Measurements from ENCODE around the gene TSPOAP1. TPM values are rescaled to one million over a fixed set of nuclear protein-coding genes. Genes with fewer than 3 reads are reported as not detected.
A peak's percentile ranks its signal among the peaks of the same experiment; 100 is the strongest.
"Not testable (repeated sequence)": the region's sequence is repeated elsewhere in the genome, so short reads cannot be mapped to it uniquely, and the experiment has no call there.

TSPOAP1 gene
- total RNA-seq, 3 donors from 2014 or later: 2.6 to 42.1 (median 26.9) TPM

DNA sequence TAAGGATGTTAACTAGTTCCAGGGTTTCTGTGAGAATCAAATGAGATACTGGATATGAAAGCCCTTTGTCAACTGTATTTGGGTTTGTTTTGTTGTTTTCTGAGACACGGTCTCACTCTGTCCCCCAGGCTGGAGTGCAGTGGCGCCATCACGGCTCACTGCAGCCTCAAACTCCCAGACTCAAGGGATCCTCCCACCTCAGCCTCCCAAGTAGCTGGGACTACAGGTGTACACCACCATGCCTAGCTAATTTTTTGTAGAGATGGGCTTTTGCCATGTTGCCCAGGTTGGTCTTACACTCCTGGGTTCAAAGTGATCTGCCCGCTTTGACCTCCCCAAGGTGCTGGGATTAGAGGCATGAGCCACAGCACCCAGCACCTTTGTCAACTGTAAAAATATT, 14.5 kb upstream of the TSPOAP1 start:
- H3K27me3 ChIP-seq: no peaks in the 10 kb centered on the region
- H3K9me3 ChIP-seq: no peaks in the 10 kb centered on the region
- H3K36me3 ChIP-seq: no peaks in the 10 kb centered on the region
- H3K27ac ChIP-seq: no peak overlapping the region
- DNase-seq (ENCODE audit: low spot score in 2 of 2): no peak
- no peak for TF ChIP-seq POLR2A (IDR thresholded peaks at IDR 0.05)
- TF ChIP-seq POLR2AphosphoS5 (IDR thresholded peaks at IDR 0.05): no peak
- no peak for TF ChIP-seq CTCF (IDR thresholded peaks at IDR 0.05)
- intact Hi-C loops (cut with DNase I; ENCODE audit: low total_unique reads): no loop called here
- H3K4me1 ChIP-seq: peaks cover 0 to 2% of the 10 kb centered on the region in 2 donors
- H3K4me3 ChIP-seq: no peak overlapping the region

GRCh38 chr17:58341861-58342475, 13.4 kb upstream of the TSPOAP1 start:
- Histone ChIP-seq H3K9me3 (no peaks in the 10 kb centered on the region), H3K27me3 (no peaks in the 10 kb centered on the region), H3K27ac (no peak overlapping the region), H3K4me1 (peaks cover 0 to 7% of the 10 kb centered on the region in 2 donors), H3K36me3 (no peaks in the 10 kb centered on the region), H3K4me3 (no peak overlapping the region)
- DNase-seq (ENCODE audit: low spot score in 2 of 2): no peak
- TF ChIP-seq CTCF (IDR thresholded peaks at IDR 0.05): no peak
- intact Hi-C loops (cut with DNase I; ENCODE audit: low total_unique reads): no loop called here

- H3K27me3 ChIP-seq; DNase-seq (ENCODE audit: low spot score in 2 of 2); H3K27ac ChIP-seq; intact Hi-C loops (cut with DNase I; ENCODE audit: low total_unique reads); H3K4me1 ChIP-seq; H3K9me3 ChIP-seq; H3K36me3 ChIP-seq; H3K4me3 ChIP-seq: not testable (repeated sequence)
These were observed 12.7 kb upstream of the TSPOAP1 start for GRCh38 chr17:58341136-58341860.

- Histone ChIP-seq H3K9me3 (no peaks in the 10 kb centered on the region), H3K4me1 (peaks cover 9 to 18% of the 10 kb centered on the region in 2 donors), H3K36me3 (no peaks in the 10 kb centered on the region), H3K27ac (no peak overlapping the region), H3K27me3 (no peaks in the 10 kb centered on the region), H3K4me3 (no peak overlapping the region)
- intact Hi-C loops (cut with DNase I; ENCODE audit: low total_unique reads): no loop called here
- DNase-seq (ENCODE audit: low spot score in 2 of 2): no peak
- TF ChIP-seq POLR2AphosphoS5 (IDR thresholded peaks at IDR 0.05) (no peak), POLR2A (IDR thresholded peaks at IDR 0.05) (no peak), CTCF (IDR thresholded peaks at IDR 0.05) (no peak)
These were observed 11.8 kb upstream of the TSPOAP1 start for GRCh38 chr17:58340405-58340876.

DNA sequence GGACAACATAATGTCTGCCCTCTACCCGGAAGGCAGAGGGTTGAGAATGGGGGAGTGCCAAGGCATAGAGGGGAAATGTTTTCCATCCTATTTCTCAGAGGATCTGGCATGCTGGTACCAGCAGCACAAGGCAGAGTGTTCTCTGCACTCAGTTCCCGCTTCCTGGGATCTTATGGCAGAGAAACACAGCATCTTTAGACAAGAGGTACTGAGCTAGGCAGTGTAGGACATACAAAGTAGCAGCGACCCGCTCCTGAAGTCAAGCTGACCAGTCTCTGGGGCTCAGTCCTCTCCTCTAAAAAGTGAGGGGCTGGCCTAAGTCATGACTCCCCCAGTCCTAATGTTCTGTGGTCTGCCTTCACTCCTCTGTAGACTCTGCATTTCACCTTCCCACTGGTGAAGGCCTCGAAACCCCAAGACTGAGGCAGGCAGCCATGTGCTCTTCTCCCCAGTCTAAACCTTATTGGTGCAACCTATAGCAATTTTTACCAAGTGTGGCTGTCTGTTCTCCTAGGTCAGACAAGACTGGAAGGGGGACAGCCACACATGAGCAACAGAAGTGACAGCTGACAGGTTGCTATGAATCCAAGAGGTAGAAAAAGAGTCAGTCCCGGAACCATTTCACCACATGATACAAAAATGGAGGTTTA, 11.3 kb upstream of the TSPOAP1 start:
- H3K9me3 ChIP-seq: no peaks in the 10 kb centered on the region
- no peaks in the 10 kb centered on the region for H3K27me3 ChIP-seq
- intact Hi-C loops (cut with DNase I; ENCODE audit: low total_unique reads): no loop called here
- TF ChIP-seq POLR2AphosphoS5 (IDR thresholded peaks at IDR 0.05) (no peak), CTCF (IDR thresholded peaks at IDR 0.05) (no peak), POLR2A (IDR thresholded peaks at IDR 0.05) (no peak)
- peaks cover 12 to 22% of the 10 kb centered on the region in 2 donors for H3K4me1 ChIP-seq
- H3K4me3 ChIP-seq: peak overlapping the region in 1 of 3 donors; percentile 10
- no peaks in the 10 kb centered on the region for H3K36me3 ChIP-seq
- peak overlapping the region; percentile 81 to 89 for H3K27ac ChIP-seq
- DNase-seq (ENCODE audit: low spot score in 2 of 2): no peak
